ENCODE results near the gene MAP3K13.

DNA sequence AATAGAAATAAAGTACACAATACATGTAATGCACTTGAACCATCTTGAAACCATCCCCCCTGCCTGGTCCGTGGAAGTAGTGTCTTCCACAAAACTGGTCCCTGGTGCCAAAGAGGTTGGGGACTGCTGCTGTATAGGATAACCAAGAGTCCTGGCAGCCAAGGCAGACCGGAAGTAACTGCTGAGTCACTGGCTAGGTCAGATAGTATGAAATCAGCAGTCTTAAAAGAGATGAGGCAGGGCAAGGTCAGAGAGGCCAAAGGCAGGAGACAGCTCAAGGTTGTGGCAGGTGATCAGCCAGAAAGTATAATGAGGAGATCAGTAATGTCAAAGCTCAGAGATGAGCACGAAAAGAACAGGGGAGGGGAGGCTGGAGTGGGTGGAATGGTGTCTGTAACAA, 60.2 kb downstream of the MAP3K13 start:
- TF ChIP-seq CTCF (IDR thresholded peaks at IDR 0.05) (no peak), EP300 (IDR thresholded peaks at IDR 0.05) (no peak)

All from ovary (tissue), 3 donors.